ENCODE data around the gene KCNH4. TPM values are rescaled to one million over a fixed set of nuclear protein-coding genes. Genes with fewer than 3 reads are reported as not detected.
"Not testable (repeated sequence)": the region's sequence is repeated elsewhere in the genome, so short reads cannot be mapped to it uniquely, and the experiment has no call there.

KCNH4 gene
- total RNA-seq, 2 donors from 2014 or later, result 0.51 TPM; not detected in 1

- no peak for TF ChIP-seq CTCF (IDR thresholded peaks at IDR 0.05)
- Histone ChIP-seq H3K36me3 (no peaks in the 10 kb centered on the region), H3K27me3 (replicated peaks; ENCODE audit: insufficient read depth) (no peaks in the 10 kb centered on the region), H3K4me3 (no peak overlapping the region), H3K4me1 (replicated peaks) (no peaks in the 10 kb centered on the region), H3K27ac (no peak overlapping the region), H3K9me3 (no peaks in the 10 kb centered on the region)
- intact Hi-C loops (cut with DNase I), result no loop called here
- DNase-seq (ENCODE audit: low spot score), result no peak
- 97% methylated on average over 5 of the region's 5 CpGs for WGBS
Measured at GRCh38 chr17:42191275-42191608, 10.3 kb upstream of the KCNH4 start.

- WGBS, result 90% methylated on average over 13 of the region's 17 CpGs
- no peaks in the 10 kb centered on the region for H3K9me3 ChIP-seq
- no peaks in the 10 kb centered on the region for H3K27me3 ChIP-seq (replicated peaks; ENCODE audit: insufficient read depth)
- no peaks in the 10 kb centered on the region for H3K36me3 ChIP-seq
- H3K4me1 ChIP-seq (replicated peaks), result no peaks in the 10 kb centered on the region
- H3K27ac ChIP-seq, result no peak overlapping the region
- intact Hi-C loops (cut with DNase I), result no loop called here
- no peak for TF ChIP-seq POLR2A (IDR thresholded peaks at IDR 0.05)
- TF ChIP-seq POLR2AphosphoS5 (IDR thresholded peaks at IDR 0.05), result no peak
- TF ChIP-seq CTCF (IDR thresholded peaks at IDR 0.05), result no peak
- H3K4me3 ChIP-seq, result no peak overlapping the region
- no peak for DNase-seq (ENCODE audit: low spot score)
Measured at GRCh38 chr17:42190491-42191274, 9.7 kb upstream of the KCNH4 start.

DNA sequence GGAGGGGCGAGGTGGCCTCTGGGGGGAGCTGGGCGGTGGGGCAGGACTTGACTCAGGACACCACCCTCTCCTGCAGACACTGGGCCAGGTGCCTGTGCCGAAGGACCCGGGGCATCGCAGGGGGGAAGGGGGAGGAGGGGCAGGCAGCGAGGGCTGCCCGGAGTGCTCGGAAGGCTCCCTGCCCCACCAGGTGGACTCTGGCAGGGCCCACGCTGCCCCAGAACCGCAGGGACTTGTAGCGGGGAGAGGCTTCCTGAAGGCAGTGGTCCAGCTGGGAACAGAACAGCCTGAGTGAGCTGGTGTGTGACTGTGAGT is 8.7 kb upstream of the KCNH4 start:
- no peaks in the 10 kb centered on the region for H3K9me3 ChIP-seq
- TF ChIP-seq POLR2AphosphoS5 (IDR thresholded peaks at IDR 0.05), result no peak
- intact Hi-C loops (cut with DNase I), result no loop called here
- H3K27me3 ChIP-seq (replicated peaks; ENCODE audit: insufficient read depth), result no peaks in the 10 kb centered on the region
- 74% methylated on average over 11 of the region's 11 CpGs for WGBS
- H3K27ac ChIP-seq, result no peak overlapping the region
- no peak overlapping the region for H3K4me3 ChIP-seq
- H3K4me1 ChIP-seq (replicated peaks), result no peaks in the 10 kb centered on the region
- DNase-seq (ENCODE audit: low spot score), result no peak
- H3K36me3 ChIP-seq, result no peaks in the 10 kb centered on the region

DNA sequence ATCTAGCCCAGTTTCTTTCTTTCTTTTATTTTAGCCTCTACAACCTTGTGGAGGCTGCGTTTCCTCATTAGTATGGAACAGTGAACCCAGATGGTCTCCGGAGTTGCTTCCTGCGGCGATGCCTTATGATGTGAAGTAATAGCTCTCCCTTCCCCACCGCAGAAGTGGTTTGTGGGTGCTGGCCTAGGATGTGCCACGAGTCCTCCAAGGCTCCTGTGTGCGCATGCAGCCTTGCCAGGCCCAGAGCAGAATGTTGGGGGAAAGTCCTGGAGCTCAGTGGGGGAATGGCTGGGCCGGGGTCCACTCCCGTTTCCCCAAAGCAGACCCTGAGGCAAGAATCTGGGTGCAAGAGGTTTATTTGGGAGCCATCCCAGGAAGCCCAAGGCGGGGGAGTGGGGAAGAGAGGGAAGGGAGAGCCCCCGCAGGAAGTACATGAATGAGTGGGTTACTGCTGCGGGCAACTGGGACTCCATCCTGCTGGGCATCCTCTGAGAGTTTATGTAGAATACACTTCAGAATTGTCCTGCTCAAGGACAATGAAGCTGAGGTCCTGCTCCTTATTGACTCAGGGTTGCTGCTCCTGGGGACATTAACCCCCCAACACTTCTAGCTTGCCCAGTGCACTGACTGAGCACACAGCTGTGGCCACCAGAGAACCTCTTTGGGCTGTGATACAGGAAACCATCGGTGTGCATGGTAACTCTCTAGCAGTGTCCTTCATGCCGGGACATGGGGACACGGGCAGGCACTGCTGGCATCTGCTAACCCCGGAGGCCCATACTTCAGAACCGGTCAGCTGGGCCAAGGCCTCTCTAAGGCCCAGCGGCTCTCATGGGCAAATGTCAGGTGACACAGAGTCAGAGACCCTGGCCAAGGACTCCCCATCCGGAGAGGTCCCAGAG is 8.1 kb upstream of the KCNH4 start:
- Histone ChIP-seq H3K4me1 (replicated peaks) (peaks cover under 1% of the 10 kb centered on the region), H3K36me3 (no peaks in the 10 kb centered on the region), H3K27me3 (replicated peaks; ENCODE audit: insufficient read depth) (no peaks in the 10 kb centered on the region), H3K4me3 (no peak overlapping the region), H3K9me3 (no peaks in the 10 kb centered on the region), H3K27ac (no peak overlapping the region)
- no peak for DNase-seq (ENCODE audit: low spot score)
- WGBS, result 76% methylated on average over 19 of the region's 19 CpGs
- intact Hi-C loops (cut with DNase I), result no loop called here
- TF ChIP-seq POLR2A (IDR thresholded peaks at IDR 0.05) (no peak), CTCF (IDR thresholded peaks at IDR 0.05) (no peak), POLR2AphosphoS5 (IDR thresholded peaks at IDR 0.05) (no peak)

DNA sequence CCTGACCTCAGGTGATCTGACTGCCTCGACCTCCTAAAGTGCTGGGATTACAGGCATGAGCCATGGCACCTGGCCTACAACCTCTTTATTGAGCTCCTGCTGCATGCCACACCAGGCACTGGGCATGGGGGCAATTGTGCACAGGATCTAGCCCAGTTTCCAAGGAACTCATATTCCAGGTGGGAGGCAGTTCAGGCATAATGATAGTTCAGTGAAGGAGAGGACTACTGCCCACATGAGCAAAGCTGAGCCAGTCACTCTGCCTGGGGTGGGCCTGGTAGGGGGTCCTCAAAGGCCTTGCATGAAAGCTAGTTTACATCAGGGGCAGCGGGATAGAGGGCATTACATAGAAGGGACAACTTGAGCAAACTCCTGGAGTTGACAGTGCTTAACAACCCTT is 6.9 kb upstream of the KCNH4 start:
- intact Hi-C loops (cut with DNase I), result no loop called here
- Histone ChIP-seq H3K9me3 (no peaks in the 10 kb centered on the region), H3K4me3 (no peak overlapping the region), H3K27me3 (replicated peaks; ENCODE audit: insufficient read depth) (no peaks in the 10 kb centered on the region), H3K27ac (no peak overlapping the region), H3K4me1 (replicated peaks) (peaks cover 4% of the 10 kb centered on the region), H3K36me3 (no peaks in the 10 kb centered on the region)
- 88% methylated on average over 2 of the region's 2 CpGs for WGBS
- TF ChIP-seq POLR2AphosphoS5 (IDR thresholded peaks at IDR 0.05) (no peak), POLR2A (IDR thresholded peaks at IDR 0.05) (no peak), CTCF (IDR thresholded peaks at IDR 0.05) (no peak)
- no peak for DNase-seq (ENCODE audit: low spot score)

DNA sequence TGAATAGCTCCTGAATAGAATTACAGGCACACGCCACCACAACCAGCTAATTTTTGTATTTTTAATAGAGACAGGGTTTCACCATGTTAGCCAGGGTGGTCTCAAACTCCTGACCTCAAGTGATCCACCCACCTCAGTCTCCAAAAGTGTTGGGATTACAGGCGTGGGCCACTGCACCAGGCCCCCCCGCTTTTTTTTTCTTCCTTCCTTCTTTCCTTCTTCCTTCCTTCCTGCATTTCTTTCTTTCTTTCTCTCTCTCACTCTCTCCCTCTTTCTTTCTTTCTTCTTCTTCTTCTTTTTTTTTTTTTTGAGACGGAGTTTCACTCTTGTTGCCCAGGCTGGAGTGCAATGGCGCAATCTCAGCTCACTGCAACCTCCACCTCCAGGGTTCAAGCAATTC is 5.2 kb upstream of the KCNH4 start:
- intact Hi-C loops (cut with DNase I); H3K4me3 ChIP-seq: not testable (repeated sequence)
- WGBS, result 92% methylated on average over 5 of the region's 5 CpGs

More for the DNA sequence above, 5.2 kb upstream of the KCNH4 start:
- DNase-seq (ENCODE audit: low spot score); H3K27ac ChIP-seq; H3K9me3 ChIP-seq; H3K27me3 ChIP-seq (replicated peaks; ENCODE audit: insufficient read depth); H3K4me1 ChIP-seq (replicated peaks); H3K36me3 ChIP-seq: not testable (repeated sequence)
